Measurements from ENCODE around the gene C19orf38.

DNA sequence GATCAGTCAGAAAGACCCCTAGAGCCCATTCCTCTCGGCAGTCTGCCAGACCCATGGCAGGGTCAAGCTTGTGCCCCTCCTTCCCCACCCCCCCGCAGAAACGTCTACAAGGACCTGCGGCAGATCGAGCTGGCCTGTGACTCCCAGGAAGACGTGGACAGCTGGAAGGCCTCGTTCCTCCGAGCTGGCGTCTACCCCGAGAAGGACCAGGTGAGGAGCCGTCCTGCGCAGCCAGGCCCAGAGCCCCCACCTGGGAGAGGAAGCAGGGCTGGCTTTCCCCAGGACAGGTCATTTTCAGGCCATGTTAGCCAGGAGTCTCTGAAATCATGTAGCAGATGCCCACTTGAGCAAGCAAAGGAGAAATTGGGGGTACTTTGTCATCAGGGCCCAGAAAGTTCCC is 24.5 kb upstream of the C19orf38 start:
- TF ChIP-seq POLR2A (IDR thresholded peaks at IDR 0.05; ENCODE audit: low read depth) (no peak), POLR2AphosphoS5 (IDR thresholded peaks at IDR 0.05) (no peak), EP300 (IDR thresholded peaks at IDR 0.05) (no peak)
- TF ChIP-seq, protein P1, sequence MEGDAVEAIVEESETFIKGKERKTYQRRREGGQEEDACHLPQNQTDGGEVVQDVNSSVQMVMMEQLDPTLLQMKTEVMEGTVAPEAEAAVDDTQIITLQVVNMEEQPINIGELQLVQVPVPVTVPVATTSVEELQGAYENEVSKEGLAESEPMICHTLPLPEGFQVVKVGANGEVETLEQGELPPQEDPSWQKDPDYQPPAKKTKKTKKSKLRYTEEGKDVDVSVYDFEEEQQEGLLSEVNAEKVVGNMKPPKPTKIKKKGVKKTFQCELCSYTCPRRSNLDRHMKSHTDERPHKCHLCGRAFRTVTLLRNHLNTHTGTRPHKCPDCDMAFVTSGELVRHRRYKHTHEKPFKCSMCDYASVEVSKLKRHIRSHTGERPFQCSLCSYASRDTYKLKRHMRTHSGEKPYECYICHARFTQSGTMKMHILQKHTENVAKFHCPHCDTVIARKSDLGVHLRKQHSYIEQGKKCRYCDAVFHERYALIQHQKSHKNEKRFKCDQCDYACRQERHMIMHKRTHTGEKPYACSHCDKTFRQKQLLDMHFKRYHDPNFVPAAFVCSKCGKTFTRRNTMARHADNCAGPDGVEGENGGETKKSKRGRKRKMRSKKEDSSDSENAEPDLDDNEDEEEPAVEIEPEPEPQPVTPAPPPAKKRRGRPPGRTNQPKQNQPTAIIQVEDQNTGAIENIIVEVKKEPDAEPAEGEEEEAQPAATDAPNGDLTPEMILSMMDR (IDR thresholded peaks at IDR 0.05): no peak

All from esophagus muscularis mucosa (tissue), 4 donors.